ENCODE data around the gene NPIPA5. TPM values are rescaled to one million over a fixed set of nuclear protein-coding genes. Genes with fewer than 3 reads are reported as not detected.
"Not testable (repeated sequence)": the region's sequence is repeated elsewhere in the genome, so short reads cannot be mapped to it uniquely, and the experiment has no call there.

The NPIPA5 gene
- total RNA-seq (2014; rRNA removed; shearing (Covaris generic)): 14.0 and 16.7 TPM in 2 replicates

GRCh38 chr16:15378194-15378593, at the start of gene NPIPA5:
Gene NPIPA5, minus strand, starts transcription at chr16:15378294. Its CDS starts 0 bp downstream, at chr16:15378294.
- not testable (repeated sequence) for H3K27ac ChIP-seq; DNase-seq; H3K9me3 ChIP-seq (replicated peaks); H3K27me3 ChIP-seq; H3K4me3 ChIP-seq; H3K36me3 ChIP-seq; H3K4me1 ChIP-seq

- Histone ChIP-seq H3K36me3 (no peaks in the 10 kb centered on the region), H3K4me3 (peak overlapping the region; percentile 36), H3K9me3 (replicated peaks) (no peaks in the 10 kb centered on the region), H3K27me3 (no peaks in the 10 kb centered on the region), H3K27ac (peak overlapping the region; percentile 37), H3K4me1 (peaks cover 4% of the 10 kb centered on the region)
- DNase-seq: peak; percentile 67 to 83
Observed at GRCh38 chr16:15427648-15428239, 49.6 kb upstream of the NPIPA5 start.

- Histone ChIP-seq H3K9me3 (replicated peaks) (no peaks in the 10 kb centered on the region), H3K36me3 (no peaks in the 10 kb centered on the region), H3K27me3 (no peaks in the 10 kb centered on the region), H3K4me3 (no peak overlapping the region), H3K27ac (no peak overlapping the region), H3K4me1 (peaks cover 4% of the 10 kb centered on the region)
- DNase-seq: no peak
Observed at GRCh38 chr16:15426796-15427195, 48.7 kb upstream of the NPIPA5 start.

- H3K4me3 ChIP-seq: no peak overlapping the region
- no peaks in the 10 kb centered on the region for H3K9me3 ChIP-seq (replicated peaks)
- no peaks in the 10 kb centered on the region for H3K36me3 ChIP-seq
- no peaks in the 10 kb centered on the region for H3K27me3 ChIP-seq
- no peak for DNase-seq
- H3K4me1 ChIP-seq: peaks cover 4% of the 10 kb centered on the region
- no peak overlapping the region for H3K27ac ChIP-seq
Observed at GRCh38 chr16:15425861-15426260, 47.8 kb upstream of the NPIPA5 start.

GRCh38 chr16:15422222-15422621, 44.1 kb upstream of the NPIPA5 start:
- no peaks in the 10 kb centered on the region for H3K4me1 ChIP-seq
- H3K36me3 ChIP-seq: no peaks in the 10 kb centered on the region
- H3K27ac ChIP-seq: no peak overlapping the region
- DNase-seq: no peak
- no peaks in the 10 kb centered on the region for H3K27me3 ChIP-seq
- H3K9me3 ChIP-seq (replicated peaks): no peaks in the 10 kb centered on the region
- no peak overlapping the region for H3K4me3 ChIP-seq

- not testable (repeated sequence) for H3K4me3 ChIP-seq; H3K36me3 ChIP-seq; DNase-seq; H3K27me3 ChIP-seq; H3K27ac ChIP-seq; H3K4me1 ChIP-seq; H3K9me3 ChIP-seq (replicated peaks)
Observed at GRCh38 chr16:15421696-15422095, 43.6 kb upstream of the NPIPA5 start.

- DNase-seq: no peak
- Histone ChIP-seq H3K4me1 (no peaks in the 10 kb centered on the region), H3K36me3 (no peaks in the 10 kb centered on the region), H3K9me3 (replicated peaks) (no peaks in the 10 kb centered on the region), H3K27me3 (no peaks in the 10 kb centered on the region), H3K27ac (no peak overlapping the region), H3K4me3 (no peak overlapping the region)
Observed at GRCh38 chr16:15418206-15418605, 40.1 kb upstream of the NPIPA5 start.

GRCh38 chr16:15417197-15417596, 39.1 kb upstream of the NPIPA5 start:
- Histone ChIP-seq H3K9me3 (replicated peaks) (no peaks in the 10 kb centered on the region), H3K27ac (no peak overlapping the region), H3K36me3 (no peaks in the 10 kb centered on the region), H3K4me3 (no peak overlapping the region), H3K4me1 (no peaks in the 10 kb centered on the region), H3K27me3 (no peaks in the 10 kb centered on the region)
- no peak for DNase-seq

GRCh38 chr16:15415511-15415985, 37.5 kb upstream of the NPIPA5 start:
- Histone ChIP-seq H3K4me3 (no peak overlapping the region), H3K9me3 (replicated peaks) (no peaks in the 10 kb centered on the region), H3K36me3 (no peaks in the 10 kb centered on the region), H3K27me3 (no peaks in the 10 kb centered on the region), H3K27ac (no peak overlapping the region), H3K4me1 (no peaks in the 10 kb centered on the region)
- no peak for DNase-seq

GRCh38 chr16:15409476-15409875, 31.4 kb upstream of the NPIPA5 start:
- H3K36me3 ChIP-seq; H3K9me3 ChIP-seq (replicated peaks); DNase-seq; H3K4me3 ChIP-seq; H3K27ac ChIP-seq; H3K27me3 ChIP-seq; H3K4me1 ChIP-seq: not testable (repeated sequence)

GRCh38 chr16:15407756-15408155, 29.7 kb upstream of the NPIPA5 start:
- DNase-seq: peak; percentile 4 to 29
- not testable (repeated sequence) for H3K36me3 ChIP-seq, H3K4me1 ChIP-seq

GRCh38 chr16:15404792-15405191, 26.7 kb upstream of the NPIPA5 start:
- DNase-seq: no peak
- Histone ChIP-seq H3K9me3 (replicated peaks) (no peaks in the 10 kb centered on the region), H3K36me3 (no peaks in the 10 kb centered on the region)

More at GRCh38 chr16:15407756-15408155, 29.7 kb upstream of the NPIPA5 start:
- H3K27ac ChIP-seq; H3K4me3 ChIP-seq; H3K9me3 ChIP-seq (replicated peaks); H3K27me3 ChIP-seq: not testable (repeated sequence)

GRCh38 chr16:15404091-15404490, 26.0 kb upstream of the NPIPA5 start:
- H3K36me3 ChIP-seq; H3K27me3 ChIP-seq; H3K9me3 ChIP-seq (replicated peaks); DNase-seq; H3K4me3 ChIP-seq; H3K4me1 ChIP-seq; H3K27ac ChIP-seq: not testable (repeated sequence)

More at GRCh38 chr16:15404792-15405191, 26.7 kb upstream of the NPIPA5 start:
- no peak overlapping the region for H3K27ac ChIP-seq
- H3K4me1 ChIP-seq: no peaks in the 10 kb centered on the region
- H3K4me3 ChIP-seq: no peak overlapping the region
- no peaks in the 10 kb centered on the region for H3K27me3 ChIP-seq

- no peak overlapping the region for H3K4me3 ChIP-seq
- no peaks in the 10 kb centered on the region for H3K4me1 ChIP-seq
- no peak overlapping the region for H3K27ac ChIP-seq
- H3K27me3 ChIP-seq: no peaks in the 10 kb centered on the region
- no peak for DNase-seq
- no peaks in the 10 kb centered on the region for H3K36me3 ChIP-seq
- H3K9me3 ChIP-seq (replicated peaks): no peaks in the 10 kb centered on the region
Observed at GRCh38 chr16:15403392-15403995, 25.4 kb upstream of the NPIPA5 start.

GRCh38 chr16:15401972-15402371, 23.9 kb upstream of the NPIPA5 start:
- no peak overlapping the region for H3K27ac ChIP-seq
- no peaks in the 10 kb centered on the region for H3K27me3 ChIP-seq
- H3K4me1 ChIP-seq: no peaks in the 10 kb centered on the region
- no peaks in the 10 kb centered on the region for H3K36me3 ChIP-seq
- DNase-seq: no peak
- H3K4me3 ChIP-seq: no peak overlapping the region
- no peaks in the 10 kb centered on the region for H3K9me3 ChIP-seq (replicated peaks)

GRCh38 chr16:15400314-15400713, 22.2 kb upstream of the NPIPA5 start:
- not testable (repeated sequence) for H3K4me3 ChIP-seq; DNase-seq; H3K4me1 ChIP-seq; H3K27me3 ChIP-seq; H3K9me3 ChIP-seq (replicated peaks); H3K36me3 ChIP-seq; H3K27ac ChIP-seq

All from SJCRH30 (cell line).